Measurements from ENCODE around the gene RNASET2. TPM values are rescaled to one million over a fixed set of nuclear protein-coding genes. Genes with fewer than 3 reads are reported as not detected.

Gene RNASET2
- total RNA-seq, 2 donors from 2014 or later = 53.7 to 66.3 TPM

- intact Hi-C loops (cut with DNase I) = no loop called here
- no peak overlapping the region for H3K4me3 ChIP-seq
- DNase-seq (no peak), ATAC-seq (no peak)
- no peaks in the 10 kb centered on the region for H3K27me3 ChIP-seq
- H3K9me3 ChIP-seq = no peaks in the 10 kb centered on the region
- H3K27ac ChIP-seq = no peak overlapping the region
- H3K4me1 ChIP-seq = no peaks in the 10 kb centered on the region
- WGBS, 2 donors = 86 to 89% methylated on average over 6 to 17 of the region's 17 CpGs
- no peaks in the 10 kb centered on the region for H3K36me3 ChIP-seq (replicated peaks in 1 of 2; ENCODE audit: insufficient read depth in 1 of 2, low read depth in 2 of 2)
- TF ChIP-seq POLR2A (IDR thresholded peaks at IDR 0.05) = no peak
- TF ChIP-seq CTCF (IDR thresholded peaks at IDR 0.05) = no peak
Observed at GRCh38 chr6:166970776-166971175, 14.4 kb upstream of the RNASET2 start.

- intact Hi-C loops (cut with DNase I) = no loop called here
- Histone ChIP-seq H3K27ac (no peak overlapping the region), H3K27me3 (no peaks in the 10 kb centered on the region), H3K4me1 (no peaks in the 10 kb centered on the region), H3K4me3 (no peak overlapping the region), H3K9me3 (no peaks in the 10 kb centered on the region), H3K36me3 (replicated peaks in 1 of 2; ENCODE audit: insufficient read depth in 1 of 2, low read depth in 2 of 2) (no peaks in the 10 kb centered on the region)
- ATAC-seq = no peak
- no peak for DNase-seq
- TF ChIP-seq POLR2A (IDR thresholded peaks at IDR 0.05) = no peak
- no peak for TF ChIP-seq CTCF (IDR thresholded peaks at IDR 0.05)
Observed at GRCh38 chr6:166970091-166970490, 13.7 kb upstream of the RNASET2 start.

- Histone ChIP-seq H3K4me3 (no peak overlapping the region), H3K27me3 (no peaks in the 10 kb centered on the region), H3K36me3 (replicated peaks in 1 of 2; ENCODE audit: insufficient read depth in 1 of 2, low read depth in 2 of 2) (no peaks in the 10 kb centered on the region), H3K4me1 (no peaks in the 10 kb centered on the region), H3K27ac (no peak overlapping the region), H3K9me3 (no peaks in the 10 kb centered on the region)
- intact Hi-C loops (cut with DNase I) = no loop called here
- DNase-seq (no peak), ATAC-seq (no peak)
- WGBS, 2 donors = 68 to 88% methylated on average over 8 of the region's 8 CpGs
- no peak for TF ChIP-seq POLR2A (IDR thresholded peaks at IDR 0.05)
- TF ChIP-seq CTCF (IDR thresholded peaks at IDR 0.05) = no peak
Observed at GRCh38 chr6:166969390-166970002, 13.1 kb upstream of the RNASET2 start.

- no peaks in the 10 kb centered on the region for H3K9me3 ChIP-seq
- no peaks in the 10 kb centered on the region for H3K4me1 ChIP-seq
- H3K27me3 ChIP-seq = no peaks in the 10 kb centered on the region
- H3K4me3 ChIP-seq = no peak overlapping the region
- no peaks in the 10 kb centered on the region for H3K36me3 ChIP-seq (replicated peaks in 1 of 2; ENCODE audit: insufficient read depth in 1 of 2, low read depth in 2 of 2)
- intact Hi-C loops (cut with DNase I) = no loop called here
- ATAC-seq = no peak
- no peak for DNase-seq
- no peak overlapping the region for H3K27ac ChIP-seq
- WGBS, 2 donors = 94% methylated on average over 2 of the region's 2 CpGs
- TF ChIP-seq POLR2A (IDR thresholded peaks at IDR 0.05) (no peak), CTCF (IDR thresholded peaks at IDR 0.05) (no peak)
Observed at GRCh38 chr6:166966268-166966667, 9.9 kb upstream of the RNASET2 start.

- Histone ChIP-seq H3K27ac (no peak overlapping the region), H3K27me3 (no peaks in the 10 kb centered on the region), H3K9me3 (no peaks in the 10 kb centered on the region), H3K4me3 (no peak overlapping the region), H3K36me3 (replicated peaks in 1 of 2; ENCODE audit: insufficient read depth in 1 of 2, low read depth in 2 of 2) (no peaks in the 10 kb centered on the region), H3K4me1 (peaks cover 13% of the 10 kb centered on the region)
- 91% methylated on average over 3 of the region's 3 CpGs for WGBS, 2 donors
- TF ChIP-seq CTCF (IDR thresholded peaks at IDR 0.05) (no peak), POLR2A (IDR thresholded peaks at IDR 0.05) (no peak)
- no peak for DNase-seq
- intact Hi-C loops (cut with DNase I) = no loop called here
- no peak for ATAC-seq
Observed at GRCh38 chr6:166960609-166960978, 4.2 kb upstream of the RNASET2 start.
